Cardiac muscle cell (in vitro differentiated cells and primary cell): ENCODE data around the gene ADAMTS4. TPM values are rescaled to one million over a fixed set of nuclear protein-coding genes. Genes with fewer than 3 reads are reported as not detected.
A peak's percentile ranks its signal among the peaks of the same experiment; 100 is the strongest.

Source experiments
- DNase-seq, 2 donors: peaks; one replicate each; pipeline versions ENCODE4 v3.0.0 to v3.0.0-alpha.2; 2010 to 2017; ENCODE audit warnings: low read depth in 1 of 2, low spot score in 1 of 2
- H3K27ac ChIP-seq: fragments of 200-600 bp; sonication (generic); 2 replicates; pipeline ENCODE4 v1.5.1; 2016
- H3K27me3 ChIP-seq: fragments of 200-600 bp; sonication (generic); 2 replicates; pipeline ENCODE4 v1.6.0; 2016; ENCODE audit warnings: control low read depth
- H3K36me3 ChIP-seq: fragments of 200-600 bp; sonication (generic); 2 replicates; pipeline ENCODE4 v1.5.1; 2016; ENCODE audit warnings: control low read depth
- H3K4me1 ChIP-seq: fragments of 200-600 bp; sonication (generic); 2 replicates; pipeline ENCODE4 v1.8.1; 2017; ENCODE audit warnings: low read depth, mild to moderate bottlenecking, mixed run types
- H3K4me3 ChIP-seq: fragments of 200-600 bp; sonication (generic); 2 replicates; pipeline ENCODE4 v1.5.1; 2016; ENCODE audit warnings: mild to moderate bottlenecking
- H3K9me3 ChIP-seq: fragments of 200-600 bp; sonication (generic); 2 replicates; pipeline ENCODE4 v1.5.1; 2017; ENCODE audit warnings: low read depth, mild to moderate bottlenecking, control low read depth
- CTCF ChIP-seq: IDR thresholded peaks from 2 replicates; pipeline ENCODE4 v1.5.1; 2012; ENCODE audit warnings: low read depth, mild to moderate bottlenecking, low read length
- polyA plus RNA-seq: library from polyadenylated mRNA; unstranded; fragments of >200 nt; fragmentation: Nextera tagmentation; extraction: Ambion mirVana; gene quantifications from 2 replicates; pipeline ENCODE4 v1.2.1, GENCODE V29; 2016
- total RNA-seq: library from RNA; depleted of rRNA; stranded (reverse); fragments of >200 nt; gene quantifications from 2 replicates; pipeline ENCODE4 v1.2.3, GENCODE V29; 2016

The ADAMTS4 gene
- total and polyA plus RNA-seq, 2 experiments from 2014 or later = 1.9 to 4.0 TPM

DNA sequence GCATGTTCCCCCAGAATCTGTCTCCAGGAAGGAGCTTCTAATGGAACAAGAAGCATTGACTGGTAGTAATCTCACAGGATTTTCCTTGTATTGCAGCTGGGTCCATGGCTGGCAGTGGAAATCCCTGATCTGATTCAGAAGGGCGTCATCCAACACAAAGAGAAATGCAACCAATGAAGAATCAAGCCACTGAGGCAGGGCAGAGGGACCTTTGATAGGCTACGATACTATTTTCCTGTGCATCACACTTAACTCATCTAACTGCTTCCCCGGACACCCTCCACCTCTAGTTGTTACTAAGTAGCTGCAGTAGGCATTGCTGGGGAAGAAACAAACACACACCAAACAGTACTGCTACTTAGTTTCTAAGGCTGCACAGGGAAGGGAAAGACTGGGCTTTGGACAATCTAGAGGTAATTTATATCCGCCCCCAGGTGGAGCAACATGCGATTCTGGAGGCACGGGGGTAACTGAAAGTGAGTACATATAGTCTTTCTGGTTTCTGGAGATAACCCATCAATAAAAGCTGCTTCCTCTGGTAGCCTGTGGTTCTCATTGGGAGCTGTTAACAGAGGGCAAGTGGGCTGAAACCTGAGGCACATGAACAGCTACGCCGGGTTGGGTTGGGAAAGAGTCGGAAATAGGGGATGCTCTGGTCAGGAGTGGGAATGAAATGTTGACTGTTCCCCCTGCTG is 40.4 kb downstream of the ADAMTS4 start:
- no peak overlapping the region for H3K4me3 ChIP-seq
- no peak for TF ChIP-seq CTCF
- no peaks in the 10 kb centered on the region for H3K9me3 ChIP-seq
- peak overlapping the region; percentile 89 for H3K27ac ChIP-seq
- DNase-seq = no peak
- no peaks in the 10 kb centered on the region for H3K27me3 ChIP-seq
- peaks cover 6% of the 10 kb centered on the region for H3K4me1 ChIP-seq
- H3K36me3 ChIP-seq = peaks cover 6% of the 10 kb centered on the region

DNA sequence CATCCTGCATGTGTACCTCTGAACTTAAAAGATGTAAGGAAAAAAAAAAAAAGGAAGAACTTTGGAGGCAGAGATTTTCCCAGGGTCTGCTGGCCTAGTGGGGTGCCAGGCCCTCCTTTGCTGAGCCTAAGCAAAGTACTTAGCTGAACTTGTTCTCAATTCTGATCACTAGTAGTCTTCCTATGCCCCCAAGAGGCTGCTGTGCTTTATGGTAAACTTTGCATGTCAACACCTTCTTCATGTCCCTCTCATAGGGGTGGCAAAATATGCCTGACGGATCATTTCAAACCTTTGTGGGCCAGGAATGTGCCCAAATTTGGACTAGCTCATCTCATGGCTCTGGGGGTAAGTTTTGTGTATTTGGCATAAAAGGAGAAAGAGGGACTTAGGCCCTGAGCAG is 41.0 kb downstream of the ADAMTS4 start:
- H3K27me3 ChIP-seq = no peaks in the 10 kb centered on the region
- H3K36me3 ChIP-seq = peaks cover 6% of the 10 kb centered on the region
- no peaks in the 10 kb centered on the region for H3K9me3 ChIP-seq
- peaks cover 6% of the 10 kb centered on the region for H3K4me1 ChIP-seq
- TF ChIP-seq CTCF = no peak
- H3K4me3 ChIP-seq = no peak overlapping the region
- no peak for DNase-seq
- no peak overlapping the region for H3K27ac ChIP-seq

DNA sequence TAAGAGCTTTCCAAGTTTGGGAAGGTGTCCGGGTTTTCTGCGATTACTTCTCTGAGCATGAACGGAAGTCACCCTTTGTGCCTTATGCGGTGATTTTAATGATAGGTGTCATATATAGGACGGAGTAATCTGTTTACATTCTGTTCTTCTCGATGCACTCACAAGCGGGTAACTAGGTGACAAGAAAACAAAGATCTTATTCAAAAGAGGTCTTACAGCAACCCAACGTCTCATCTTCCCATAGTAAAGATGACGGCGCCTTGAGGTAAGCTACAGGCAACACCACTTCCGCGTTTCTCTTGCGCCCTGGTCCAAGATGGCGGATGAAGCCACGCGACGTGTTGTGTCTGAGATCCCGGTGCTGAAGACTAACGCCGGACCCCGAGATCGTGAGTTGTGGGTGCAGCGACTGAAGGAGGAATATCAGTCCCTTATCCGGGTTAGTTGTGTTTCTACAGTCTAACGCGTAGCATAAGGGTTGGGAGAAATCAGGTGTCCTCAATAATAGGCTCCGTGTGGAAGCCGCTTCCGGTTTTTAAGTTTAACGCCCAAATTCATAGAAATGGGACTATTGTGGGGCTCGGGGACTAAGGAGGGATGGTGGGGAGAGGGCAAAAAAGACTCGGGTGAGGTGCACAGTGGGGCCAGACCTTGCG is 45.0 kb downstream of the ADAMTS4 start, which contains the start of gene UFC1:
UFC1 (plus strand) TSS at position 297 of the 656 bp plus-strand sequence; CDS start at position 317, 20 bp downstream.
- no peak for TF ChIP-seq CTCF
- Histone ChIP-seq H3K27me3 (no peaks in the 10 kb centered on the region), H3K9me3 (no peaks in the 10 kb centered on the region), H3K27ac (peak within 1 kb of the TSS; percentile 91), H3K4me1 (peaks cover 3% of the 10 kb centered on the region), H3K36me3 (peaks cover 6% of the 10 kb centered on the region), H3K4me3 (peak within 1 kb of the TSS; percentile 53)
- peak; percentile 85 to 94 for DNase-seq

DNA sequence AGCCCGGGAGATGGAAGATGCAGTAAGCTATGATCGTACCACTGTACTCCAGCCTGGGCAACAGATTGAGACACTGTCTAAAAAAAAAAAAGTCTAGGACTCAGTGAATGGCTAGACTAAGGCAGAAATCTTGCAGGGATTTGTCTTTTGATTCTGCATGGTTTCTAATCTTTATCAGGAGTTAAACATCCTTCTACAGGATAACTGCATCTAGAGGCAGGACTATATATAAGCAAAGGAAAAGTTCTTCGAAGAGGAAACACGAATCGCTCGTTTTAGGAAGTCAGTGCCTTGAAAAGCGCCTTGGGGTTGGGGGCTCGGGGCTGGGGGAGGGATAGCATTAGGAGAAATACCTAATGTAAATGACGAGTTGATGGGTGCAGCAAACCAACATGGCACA is 45.7 kb downstream of the ADAMTS4 start:
- H3K27me3 ChIP-seq = no peaks in the 10 kb centered on the region

DNA sequence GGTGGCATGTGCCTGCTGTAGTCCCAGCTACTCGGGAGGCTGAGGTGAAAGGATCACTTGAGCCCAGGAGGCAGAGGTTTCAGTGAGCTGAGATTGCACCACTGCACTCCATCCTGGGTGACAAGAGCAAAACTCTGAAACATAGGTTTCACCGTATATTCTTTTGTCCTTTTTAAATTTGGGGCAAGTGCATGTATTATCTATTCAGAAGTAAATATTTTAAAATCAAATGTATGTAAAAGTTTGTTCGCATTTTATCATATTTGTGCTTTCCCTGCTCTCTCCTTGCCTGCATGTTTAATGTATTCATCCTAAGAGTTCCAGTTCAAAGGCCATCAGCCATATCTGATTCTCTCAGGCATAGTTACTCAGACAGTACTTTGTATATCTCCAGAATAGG is 53.0 kb downstream of the ADAMTS4 start:
- TF ChIP-seq CTCF = no peak
- no peaks in the 10 kb centered on the region for H3K36me3 ChIP-seq
- DNase-seq = no peak
- no peak overlapping the region for H3K27ac ChIP-seq
- no peaks in the 10 kb centered on the region for H3K27me3 ChIP-seq
- H3K9me3 ChIP-seq = no peaks in the 10 kb centered on the region
- no peaks in the 10 kb centered on the region for H3K4me1 ChIP-seq
- no peak overlapping the region for H3K4me3 ChIP-seq

More for the DNA sequence above, 45.7 kb downstream of the ADAMTS4 start:
- no peaks in the 10 kb centered on the region for H3K4me1 ChIP-seq
- H3K27ac ChIP-seq = peak overlapping the region; percentile 91
- H3K36me3 ChIP-seq = peaks cover 6% of the 10 kb centered on the region
- no peaks in the 10 kb centered on the region for H3K9me3 ChIP-seq
- no peak for TF ChIP-seq CTCF
- no peak for DNase-seq
- peak overlapping the region; percentile 53 for H3K4me3 ChIP-seq
